CD4-positive, alpha-beta T cell treated with Interferon gamma for 1 hour (primary cell): Measurements from ENCODE around the gene POLD2.
"Not testable (repeated sequence)": the region's sequence is repeated elsewhere in the genome, so short reads cannot be mapped to it uniquely, and the experiment has no call there.

Experiments used
- DNase-seq: peaks from one replicate; pipeline ENCODE4 v3.0.0-alpha.2; 2020

Gene POLD2

DNA sequence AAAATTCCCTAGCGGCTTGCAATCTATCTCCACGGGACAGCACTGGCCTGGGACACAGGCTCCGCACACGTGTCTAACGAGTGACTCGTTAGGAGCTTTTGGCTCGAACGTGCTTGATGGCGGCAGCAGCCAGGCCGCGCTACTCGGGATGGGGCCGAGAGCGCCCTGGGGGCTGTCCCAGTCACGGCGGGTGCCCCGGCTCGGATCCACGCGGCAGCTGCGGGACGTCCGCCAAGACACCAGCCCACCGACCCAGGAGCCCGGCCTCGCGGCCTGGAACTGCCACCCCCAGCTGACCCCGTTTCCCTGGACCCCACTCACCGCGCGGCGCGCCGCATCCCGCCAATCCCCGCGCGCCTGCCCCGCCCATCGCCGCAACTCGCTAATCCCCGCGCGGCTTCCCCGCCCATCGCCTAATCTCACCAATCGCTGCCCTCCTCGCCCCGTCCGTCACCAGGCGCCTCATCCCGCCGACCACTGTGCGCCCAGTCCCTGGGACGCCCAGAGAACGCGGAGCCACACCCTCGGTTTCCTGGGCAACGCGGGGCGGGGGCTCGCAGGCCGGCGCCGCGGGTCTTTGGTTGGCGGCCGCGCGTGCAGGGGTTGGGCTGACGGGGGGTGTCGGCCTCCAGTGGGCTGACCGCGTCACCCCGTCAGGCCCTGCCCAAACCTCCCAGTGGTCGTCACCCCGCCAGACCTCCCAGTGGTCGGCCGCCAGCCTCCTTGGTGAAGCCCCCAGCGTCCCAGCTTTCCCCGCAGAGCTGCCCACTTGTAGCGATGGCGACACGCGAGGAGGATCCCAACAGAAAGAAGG is at the start of gene POLD2:
Gene POLD2, minus strand, starts transcription at position 359 of the 814 bp plus-strand sequence. CDS start 1,495 bp downstream, outside the sequence.
- peak; percentile 96 for DNase-seq

DNA sequence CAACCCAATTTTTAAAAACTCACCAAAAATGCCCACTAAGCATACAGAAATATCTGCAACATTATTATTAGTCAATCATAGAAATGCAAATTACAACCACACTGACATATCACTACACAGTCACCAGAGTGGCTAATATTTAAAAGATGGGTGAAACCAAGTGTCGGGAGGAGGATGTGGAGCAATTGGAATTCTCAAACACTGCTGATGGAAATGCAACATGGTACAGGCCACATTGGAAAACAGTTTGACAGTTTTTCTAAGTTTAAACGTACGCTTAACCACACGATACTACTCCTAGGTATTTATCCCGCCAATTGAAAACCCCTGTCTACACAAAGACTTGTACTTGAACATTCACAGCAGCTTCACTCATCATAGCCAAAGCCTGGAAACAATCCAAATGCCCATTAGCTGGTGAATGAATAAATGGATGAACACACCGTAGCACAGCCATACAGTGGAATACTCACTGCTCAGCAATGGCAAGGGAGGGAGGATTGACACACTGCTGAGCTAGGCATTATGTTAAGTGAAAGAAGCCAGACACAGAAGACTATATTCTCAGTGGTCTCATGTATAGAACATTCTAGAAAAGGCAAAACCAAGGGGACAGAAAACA is 49.6 kb upstream of the POLD2 start:
- no peak for DNase-seq

DNA sequence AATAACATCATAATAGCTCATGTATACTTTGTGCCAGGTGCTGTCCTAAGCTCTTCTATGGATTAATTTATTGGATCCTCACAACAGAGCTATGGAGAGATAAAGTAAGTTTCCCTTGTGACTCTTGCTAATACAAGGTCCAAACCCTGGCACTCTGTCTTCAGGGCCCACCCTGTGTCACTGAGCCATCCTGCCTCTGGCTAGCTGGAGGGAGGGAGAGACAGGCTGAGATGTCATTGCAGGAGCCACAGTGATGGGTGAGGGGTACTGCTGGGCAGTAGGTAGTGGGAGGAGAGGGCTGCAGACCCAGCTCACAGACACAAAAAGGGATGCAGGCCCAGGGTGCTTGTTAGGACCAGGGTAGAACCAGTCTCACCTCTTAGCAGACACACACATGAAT is 49.0 kb upstream of the POLD2 start:
- no peak for DNase-seq

DNA sequence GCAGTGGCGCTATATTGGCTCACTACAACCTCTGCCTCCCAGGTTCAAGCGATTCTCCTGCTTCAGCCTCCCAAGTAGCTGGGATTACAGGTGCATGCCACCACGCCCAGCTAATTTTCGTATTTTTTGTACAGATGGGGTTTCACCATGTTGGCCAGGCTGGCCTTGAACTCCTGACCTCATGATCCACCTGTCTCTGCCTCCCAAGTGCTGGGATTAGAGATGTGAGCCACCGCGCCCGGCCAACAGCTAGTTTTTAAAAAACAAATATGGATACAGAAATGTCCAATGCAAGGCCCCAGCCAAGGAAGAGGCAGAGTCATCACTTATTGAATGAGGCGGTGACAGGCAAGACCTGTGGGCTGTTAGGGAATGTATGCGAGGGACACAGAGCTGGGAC is 48.6 kb upstream of the POLD2 start:
- not testable (repeated sequence) for DNase-seq

DNA sequence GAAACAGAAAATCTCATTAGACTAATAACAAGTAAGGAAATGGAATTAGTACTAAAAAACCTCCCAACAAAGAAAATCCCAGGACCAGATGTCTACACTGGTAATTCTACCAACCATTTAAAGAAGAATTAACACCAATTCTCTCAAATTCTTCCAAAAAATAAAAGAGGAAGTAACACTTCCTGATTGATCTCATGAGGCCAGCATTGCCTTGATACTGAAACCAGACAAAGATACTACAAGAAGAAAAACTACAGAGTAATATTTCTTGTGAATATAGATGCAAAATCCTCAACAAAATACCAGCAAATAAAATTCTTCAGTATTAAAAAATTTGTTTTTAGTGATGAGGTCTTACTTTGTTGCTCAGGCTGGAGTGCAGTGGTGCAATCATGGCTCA is 44.6 kb upstream of the POLD2 start:
- DNase-seq: no peak

DNA sequence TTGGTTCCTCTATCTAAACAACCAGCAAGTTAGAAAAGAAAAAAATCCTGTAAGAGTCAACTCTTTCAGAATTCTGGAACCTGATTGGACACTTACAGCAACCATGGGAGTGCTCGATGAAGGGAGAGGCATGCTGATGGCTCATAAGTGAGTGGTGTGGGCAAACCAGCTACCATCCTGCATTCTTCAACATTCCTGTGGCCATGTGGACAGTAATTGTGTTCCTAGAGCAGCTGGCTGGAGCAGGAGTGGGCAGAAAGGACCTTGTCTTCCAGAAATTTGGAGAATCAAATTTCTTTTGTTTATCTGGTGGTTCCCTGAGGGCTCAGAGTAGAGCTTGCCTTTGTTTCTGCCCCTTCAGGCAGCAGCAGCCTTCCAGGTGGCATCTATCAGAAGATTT is 40.2 kb upstream of the POLD2 start:
- DNase-seq: no peak

DNA sequence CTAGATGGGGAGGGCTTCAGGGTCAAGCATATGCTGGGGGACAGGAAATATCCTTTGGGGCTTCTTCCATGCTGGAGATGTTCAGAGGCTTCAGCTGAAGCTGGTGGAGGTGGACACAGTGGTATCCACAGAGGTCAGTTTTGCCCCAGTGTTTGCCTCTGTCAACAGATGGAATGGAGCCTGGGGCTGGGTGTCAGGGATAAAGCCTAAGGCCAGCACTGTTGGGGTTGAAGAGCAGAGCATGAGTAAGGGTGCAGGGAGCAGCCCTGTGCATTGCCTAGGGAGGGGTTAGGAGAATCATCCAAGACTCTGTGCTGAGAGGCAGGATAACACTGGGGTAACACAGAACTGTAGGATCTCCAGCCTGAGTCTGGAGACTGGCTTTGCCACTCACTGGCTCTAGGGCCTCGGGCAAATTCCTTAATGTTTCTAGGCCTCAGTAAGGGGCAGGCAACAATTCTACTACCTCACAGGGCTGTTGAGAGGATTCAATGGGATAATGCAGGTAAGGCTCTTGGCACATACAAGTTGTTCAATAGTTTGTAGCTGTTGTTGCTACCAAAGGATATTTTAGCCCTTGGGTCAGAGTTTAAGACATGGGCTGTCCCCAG is 39.5 kb upstream of the POLD2 start:
- no peak for DNase-seq

DNA sequence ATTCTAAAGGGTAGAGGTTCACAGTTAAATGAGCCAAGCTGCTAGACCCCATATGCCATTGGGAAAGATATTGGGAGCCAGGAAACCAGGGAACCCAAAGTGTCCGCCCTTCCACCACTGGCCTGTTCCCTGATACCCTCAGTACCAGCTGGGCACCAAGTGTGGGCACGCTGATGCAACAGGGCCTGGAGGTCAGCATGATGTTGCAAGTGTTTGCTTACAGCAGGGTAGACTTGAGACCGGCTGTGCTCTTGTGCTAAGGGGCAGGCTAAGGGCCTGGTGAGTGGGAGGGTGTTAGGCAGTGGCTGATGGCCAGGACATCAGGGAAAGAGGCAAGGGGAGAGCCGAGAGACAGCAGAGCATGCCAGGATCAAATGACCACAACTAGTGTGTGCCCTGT is 38.8 kb upstream of the POLD2 start:
- DNase-seq: no peak

DNA sequence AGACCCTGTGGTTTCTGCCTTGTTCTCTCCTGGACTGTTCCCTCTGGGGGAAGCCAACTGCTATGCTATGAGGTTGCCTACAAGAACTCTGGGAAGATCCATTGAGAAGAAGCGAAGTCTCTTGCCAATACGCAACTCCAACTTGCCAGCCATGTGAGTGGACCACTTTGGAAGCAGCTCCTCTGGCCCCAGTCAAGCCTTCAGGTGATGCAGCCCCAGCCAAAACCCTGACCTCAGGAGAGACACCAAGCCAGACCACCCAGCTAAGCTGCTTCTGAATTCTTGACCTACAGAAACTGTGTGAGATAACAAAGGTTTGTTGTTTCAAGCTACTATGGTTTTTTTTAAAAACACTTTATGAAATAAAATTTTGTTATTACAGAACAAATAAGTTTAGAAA is 38.0 kb upstream of the POLD2 start:
- DNase-seq: no peak

DNA sequence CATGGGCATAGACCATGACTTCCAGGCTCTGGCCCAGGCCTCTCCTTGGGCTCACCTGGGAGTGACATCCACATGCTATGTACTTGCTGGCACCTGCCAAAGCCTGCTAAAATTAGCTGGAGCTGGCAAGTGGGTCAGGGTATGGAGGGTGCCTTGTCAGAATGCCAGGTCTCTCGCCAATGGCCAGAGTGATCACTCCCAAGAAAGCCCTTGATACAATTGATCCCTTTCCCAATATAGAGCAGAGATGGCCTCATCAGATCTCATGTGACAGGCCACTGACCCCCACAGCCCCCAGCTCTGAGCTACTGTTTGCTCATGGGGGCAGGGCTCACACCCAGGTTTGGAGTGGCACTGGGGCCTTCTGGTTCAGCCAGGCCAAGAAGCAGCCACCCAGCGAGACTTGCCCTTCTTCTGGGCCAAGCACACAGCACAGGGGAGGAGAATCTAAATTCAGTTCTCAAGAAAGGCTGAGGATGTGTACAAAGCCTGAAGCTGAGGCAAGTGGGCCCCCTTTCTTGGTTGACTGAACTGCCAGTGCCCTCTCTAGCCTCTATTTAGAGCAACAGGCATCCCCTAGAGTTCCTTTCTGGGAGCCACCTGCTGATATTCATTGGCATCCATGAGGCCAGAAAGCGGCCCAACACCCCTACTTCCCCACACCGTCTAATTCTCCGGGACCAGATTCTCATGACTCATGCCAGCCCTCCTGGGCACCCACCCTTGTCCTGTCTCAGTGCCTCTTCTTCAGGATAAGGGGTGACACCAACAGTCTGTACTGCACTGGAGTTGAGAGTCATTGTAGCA is 36.7 kb upstream of the POLD2 start:
- no peak for DNase-seq

DNA sequence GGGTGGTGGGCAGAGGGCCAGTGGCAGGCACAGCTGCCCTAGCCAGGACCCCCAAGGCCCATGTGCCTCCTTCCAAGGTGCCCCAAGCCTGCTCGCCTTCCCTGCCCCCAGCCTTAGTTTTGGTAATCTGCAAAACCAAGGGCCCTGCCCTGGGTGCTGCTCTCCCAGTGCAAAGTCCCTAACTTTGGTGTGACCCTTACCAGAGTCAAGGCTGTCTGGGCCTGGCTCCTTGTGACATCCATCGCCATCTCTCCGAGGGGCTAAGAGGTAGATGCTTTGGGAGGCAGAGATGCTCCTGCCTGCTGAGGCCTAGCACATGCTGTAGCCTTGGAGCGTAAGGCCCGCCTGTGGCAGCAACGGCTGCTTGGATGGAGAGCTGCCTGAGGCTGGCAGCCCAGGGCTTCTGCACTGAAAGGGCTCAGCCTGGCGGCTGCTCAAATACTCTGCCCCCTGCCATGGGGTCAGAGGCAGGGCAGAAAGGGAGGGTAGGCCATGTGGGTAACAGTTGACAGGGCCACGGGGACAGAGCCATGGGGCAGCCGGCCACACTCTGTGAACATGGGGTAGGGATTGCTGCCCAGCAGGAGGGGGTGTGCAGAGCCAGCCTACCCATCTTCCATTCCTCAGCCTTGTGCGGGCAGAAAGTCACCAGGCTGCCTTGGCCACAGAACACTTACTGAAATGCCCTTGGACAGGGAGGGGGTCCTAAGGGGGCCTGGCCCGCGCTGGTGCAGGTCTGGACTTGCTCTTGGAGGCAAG is 35.7 kb upstream of the POLD2 start:
- no peak for DNase-seq

DNA sequence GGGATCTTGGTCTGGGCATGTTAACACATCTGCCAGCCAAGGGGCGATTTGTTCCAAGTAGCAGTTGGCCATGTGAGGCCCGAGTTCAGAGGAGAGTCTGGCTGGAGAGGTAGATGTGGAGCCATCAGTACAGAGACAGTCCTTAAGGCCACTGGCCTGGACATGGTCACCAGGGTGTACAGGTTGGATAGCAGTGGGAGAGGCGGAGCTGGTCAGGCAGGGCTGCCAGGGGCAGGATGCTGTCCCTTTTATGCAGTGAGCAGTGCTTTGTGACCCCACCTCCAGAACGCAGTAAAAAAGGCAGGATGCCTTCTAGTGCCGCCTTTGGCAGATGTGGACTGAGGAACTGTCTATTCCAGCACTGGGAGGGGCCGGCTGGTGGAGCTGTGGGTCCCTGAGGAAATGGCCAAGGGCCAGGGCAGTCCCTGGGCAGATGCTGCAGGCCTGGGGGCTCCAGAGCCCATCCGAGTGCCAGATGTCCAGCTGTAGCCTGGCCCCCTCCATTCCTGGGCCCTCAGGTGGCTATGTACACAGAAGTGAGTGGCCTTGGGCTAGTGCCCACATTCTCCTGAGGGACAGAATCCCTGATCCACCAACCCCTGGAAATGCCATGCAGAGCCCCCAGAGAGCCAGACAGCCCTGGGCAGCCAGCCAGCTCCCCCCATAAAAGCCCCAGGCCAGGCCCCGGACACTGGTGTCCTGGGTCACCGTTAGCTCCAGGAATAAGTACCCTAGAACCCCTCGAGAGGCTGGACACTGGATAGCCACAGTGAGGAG is 34.9 kb upstream of the POLD2 start:
- DNase-seq: no peak

DNA sequence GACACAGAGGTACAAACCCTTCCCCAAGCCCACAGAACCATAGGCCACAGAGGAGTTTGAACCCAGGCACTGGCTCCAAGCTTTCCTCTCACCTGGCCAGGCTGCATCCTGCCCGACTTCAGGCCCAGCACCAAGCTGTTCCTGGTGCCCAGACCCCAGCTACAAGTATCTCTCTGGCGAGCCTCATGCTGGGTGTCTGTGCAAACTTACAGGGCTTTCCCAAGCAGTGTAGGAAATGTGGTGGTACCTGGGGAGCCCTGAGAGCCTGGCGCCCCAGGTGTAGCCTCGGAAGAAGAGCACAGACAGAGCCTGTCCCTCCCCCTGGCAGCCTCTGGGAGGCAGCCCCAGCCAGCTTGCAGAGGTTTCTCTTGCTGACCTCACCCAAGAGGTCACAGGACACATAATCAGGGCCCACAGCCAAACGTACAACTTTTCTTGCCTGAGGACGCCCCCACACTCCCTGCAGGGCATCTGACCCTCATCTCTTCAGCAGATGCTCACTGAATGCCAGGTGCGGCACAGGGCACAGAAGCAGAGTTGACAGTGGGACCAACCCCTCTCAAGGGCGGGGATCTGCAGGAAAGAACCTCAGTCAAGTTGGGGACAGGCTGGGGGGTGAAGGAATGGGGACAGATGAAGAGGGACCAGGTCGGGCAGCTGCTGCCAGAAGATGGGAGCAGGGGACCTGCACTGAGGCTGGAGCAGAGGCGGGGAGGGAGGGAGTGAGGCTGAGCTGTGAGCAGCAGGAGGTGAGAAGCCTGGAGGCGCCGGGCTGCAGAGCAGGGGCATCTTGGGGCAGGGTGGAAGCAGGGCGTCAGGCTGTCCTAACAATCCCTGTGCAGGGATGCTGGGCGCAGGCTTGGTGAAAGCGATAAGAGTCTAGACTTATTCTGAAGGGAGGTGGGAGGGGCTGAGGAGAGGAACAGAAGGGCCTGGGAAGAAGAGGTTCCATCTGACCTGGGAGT is 34.0 kb upstream of the POLD2 start:
- DNase-seq: no peak

DNA sequence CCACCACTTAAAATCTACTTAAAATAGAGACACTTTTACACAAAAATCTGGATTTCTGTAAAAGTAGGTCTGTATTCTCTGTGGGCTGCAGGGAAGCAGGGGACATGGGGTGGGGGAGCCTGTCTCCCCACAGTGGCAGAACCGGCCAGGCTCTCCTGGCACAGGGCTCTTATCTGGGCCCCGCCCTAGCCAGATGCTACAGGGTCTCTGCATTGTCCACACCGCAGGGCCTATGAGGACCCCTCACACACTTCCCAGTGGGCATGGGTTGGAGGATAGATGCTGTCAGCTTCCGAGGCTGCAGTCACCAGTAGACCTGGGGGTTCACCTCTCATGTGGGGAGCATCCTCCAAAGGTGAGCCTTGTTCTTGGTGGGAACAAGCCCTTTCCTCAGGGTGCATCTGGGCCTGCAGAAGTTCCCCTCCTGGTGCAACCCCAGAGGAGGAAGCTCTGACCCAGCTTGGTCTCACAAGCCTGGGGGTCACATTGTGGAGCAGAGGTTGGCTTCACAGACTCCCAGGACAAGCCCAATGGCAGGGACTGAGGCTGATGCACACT is 33.2 kb upstream of the POLD2 start:
- DNase-seq: no peak

DNA sequence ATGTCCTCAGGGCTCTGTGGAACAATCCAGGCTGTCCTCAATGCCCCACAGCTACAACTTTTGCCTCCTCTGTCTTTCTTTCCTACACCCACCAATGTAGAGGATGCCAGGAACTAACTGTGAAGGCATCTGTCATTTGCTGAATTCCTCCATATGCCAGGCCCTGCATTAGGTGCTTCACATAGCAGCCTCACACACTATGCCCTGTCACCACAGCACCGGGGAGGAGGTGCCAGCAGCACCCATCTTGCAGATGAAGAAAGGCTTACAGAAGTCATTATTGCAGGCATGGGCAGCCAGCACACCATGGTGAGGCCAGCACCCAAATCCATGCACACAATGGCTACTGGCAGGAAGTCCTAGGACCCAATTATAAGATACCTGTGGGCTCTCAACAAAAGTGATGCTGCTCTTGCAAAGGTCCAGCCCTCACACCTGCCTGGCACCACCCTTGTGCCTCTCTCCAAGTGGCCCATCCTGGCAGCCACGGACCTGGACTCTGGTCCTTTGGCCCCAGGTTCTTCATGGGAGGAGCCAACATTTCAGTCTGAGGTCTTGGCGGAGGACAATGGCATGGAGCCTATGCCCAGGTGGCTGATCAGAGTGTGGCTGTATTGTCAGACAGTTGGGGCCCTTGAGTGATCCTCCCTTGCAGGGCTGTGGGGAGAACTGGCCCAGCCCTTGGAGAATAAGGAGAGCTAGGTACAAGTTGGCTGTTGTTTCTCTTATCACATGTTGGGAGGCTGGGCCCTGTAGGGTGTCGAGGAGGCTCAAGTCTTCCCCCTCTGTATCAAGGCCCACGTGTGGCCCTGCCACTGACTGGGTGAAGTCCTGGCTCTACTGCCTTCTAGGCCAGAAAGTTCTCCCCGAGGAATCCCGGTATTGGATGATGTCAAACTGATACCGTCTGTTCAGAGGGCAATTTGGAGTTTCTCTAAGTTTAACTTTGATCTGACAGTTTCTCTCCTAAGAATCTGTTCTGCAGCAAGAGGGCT is 32.1 kb upstream of the POLD2 start:
- DNase-seq: no peak

DNA sequence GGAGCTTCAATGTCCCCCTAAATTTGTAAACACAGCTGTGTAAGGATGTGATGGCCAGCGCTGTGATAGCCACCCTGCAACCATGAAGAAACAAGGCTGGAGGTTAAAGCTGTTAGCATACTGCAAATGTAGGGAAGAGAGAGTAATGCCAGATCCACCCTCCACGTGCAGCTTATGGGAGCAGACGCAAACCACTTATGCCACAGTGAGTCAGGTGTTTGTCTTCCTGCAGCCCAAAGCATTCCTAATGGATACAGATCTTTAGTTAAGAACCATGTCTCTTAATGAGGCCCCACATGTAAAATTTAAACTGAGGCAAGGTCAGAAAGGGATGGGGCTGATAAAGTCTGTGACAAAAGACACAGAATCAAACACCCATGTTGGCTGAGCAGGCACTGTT is 31.4 kb upstream of the POLD2 start:
- no peak for DNase-seq

DNA sequence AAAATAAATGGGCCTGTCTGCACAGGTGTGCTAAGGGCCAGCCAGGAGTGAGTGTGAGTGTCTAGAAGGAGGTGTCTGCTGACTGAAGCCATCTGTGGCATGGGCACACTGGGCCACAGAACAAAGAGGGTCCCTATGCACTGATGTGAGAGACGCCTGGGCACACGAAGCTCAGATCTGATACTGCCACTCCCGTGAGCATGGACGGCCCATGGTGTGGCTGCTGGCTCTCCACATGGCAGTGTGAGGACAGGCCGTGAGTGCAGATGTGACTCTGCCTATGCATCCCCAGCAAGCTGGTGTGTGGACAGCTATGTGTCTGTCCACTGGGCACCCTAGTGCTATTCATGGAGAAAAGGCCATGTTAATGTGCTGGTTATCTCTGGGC is 30.6 kb upstream of the POLD2 start:
- DNase-seq: no peak

DNA sequence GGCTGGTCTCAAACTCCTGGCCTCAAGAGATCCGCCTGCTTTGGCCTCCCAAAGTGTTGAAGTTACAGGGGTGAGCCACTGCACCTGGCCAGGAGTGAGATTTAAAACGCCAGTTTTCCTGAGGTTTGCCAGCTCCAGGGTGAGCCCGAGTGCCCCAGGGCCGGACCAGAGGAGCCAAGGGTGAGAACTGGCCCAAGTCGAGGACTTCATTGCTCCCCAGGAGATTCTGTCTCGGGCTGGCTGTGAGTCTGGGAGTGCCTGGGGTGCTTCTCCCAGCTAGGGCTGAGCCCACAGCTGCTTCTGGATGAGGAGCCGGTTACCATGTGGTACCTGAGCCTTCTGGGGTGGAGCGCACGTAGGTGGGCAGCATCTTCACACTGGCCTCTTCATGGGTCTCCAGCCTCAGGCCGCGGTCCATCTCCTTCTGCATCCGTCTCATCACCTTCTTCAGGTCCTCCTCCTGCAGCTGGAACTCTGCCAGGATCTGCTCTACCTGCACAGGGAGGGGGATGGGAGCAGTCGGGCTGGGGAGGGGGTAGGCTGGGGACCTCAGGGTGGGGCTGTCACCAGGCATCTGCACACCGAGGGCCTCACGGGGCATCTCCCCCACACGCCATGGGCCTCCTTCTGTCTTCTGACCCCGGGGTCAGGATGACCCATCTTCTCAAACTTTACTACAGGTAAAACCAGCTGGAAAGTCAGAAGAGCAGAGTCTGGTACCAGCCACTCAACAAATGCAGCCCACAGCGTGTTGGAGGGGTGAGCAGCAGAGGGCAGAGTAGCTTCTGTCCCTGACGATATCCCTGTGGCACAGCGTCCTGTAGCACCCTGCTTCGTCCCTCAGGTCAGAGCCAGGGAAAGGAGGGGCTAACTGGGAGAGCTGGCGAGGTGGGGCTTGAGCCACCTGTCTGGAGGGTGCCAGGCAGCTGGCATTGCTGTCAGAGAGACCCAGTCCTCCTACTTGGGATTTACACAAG is 29.9 kb upstream of the POLD2 start:
- DNase-seq: no peak
